WTC11 (cell line): ENCODE measurements around the gene COL5A2.

Experiments
- ATF1 ChIP-seq: sonication (generic); formaldehyde crosslinking; IDR thresholded peaks from 2 replicates; pipeline ENCODE4 v1.8.1; 2023; ENCODE audit warnings: mild to moderate bottlenecking, moderate library complexity, missing genetic modification reagents
- ATF2 ChIP-seq: sonication (generic); formaldehyde crosslinking; IDR thresholded peaks from 2 replicates; pipeline ENCODE4 v1.8.1; 2022; ENCODE audit warnings: low read depth, missing genetic modification reagents, borderline replicate concordance
- ATF3 ChIP-seq: sonication (generic); formaldehyde crosslinking; conservative IDR thresholded peaks from 2 replicates; pipeline ENCODE4 v1.8.1; 2022; ENCODE audit warnings: mild to moderate bottlenecking, missing genetic modification reagents
- CBFB ChIP-seq: sonication (generic); formaldehyde crosslinking; IDR thresholded peaks from 2 replicates; pipeline ENCODE4 v1.8.1; 2022; ENCODE audit warnings: mild to moderate bottlenecking, low read depth, missing genetic modification reagents
- FOXK1 ChIP-seq: sonication (generic); formaldehyde crosslinking; IDR thresholded peaks from 2 replicates; pipeline ENCODE4 v1.8.0; 2022; ENCODE audit warnings: mild to moderate bottlenecking, moderate library complexity, missing genetic modification reagents
- JUN ChIP-seq: sonication (generic); formaldehyde crosslinking; IDR thresholded peaks from 2 replicates; pipeline ENCODE4 v1.8.0; 2023; ENCODE audit warnings: mild to moderate bottlenecking, missing genetic modification reagents
- NR1H2 ChIP-seq: sonication (generic); formaldehyde crosslinking; IDR thresholded peaks from 2 replicates; pipeline ENCODE4 v1.9.0; 2021; ENCODE audit warnings: mild to moderate bottlenecking, moderate library complexity, missing genetic modification reagents
- PRDM15 ChIP-seq: sonication (generic); formaldehyde crosslinking; IDR thresholded peaks from 2 replicates; pipeline ENCODE4 v1.8.0; 2022; ENCODE audit warnings: missing genetic modification reagents
- SMAD4 ChIP-seq: sonication (generic); formaldehyde crosslinking; IDR thresholded peaks from 2 replicates; pipeline ENCODE4 v1.8.0; 2022; ENCODE audit warnings: mild to moderate bottlenecking, missing genetic modification reagents
- TCF7 ChIP-seq: sonication (generic); formaldehyde crosslinking; IDR thresholded peaks from 2 replicates; pipeline ENCODE4 v1.8.0; 2022; ENCODE audit warnings: mild to moderate bottlenecking, low read depth, missing genetic modification reagents, moderate library complexity
- ZNF219 ChIP-seq: sonication (generic); formaldehyde crosslinking; IDR thresholded peaks from 2 replicates; pipeline ENCODE4 v1.8.0; 2023; ENCODE audit warnings: missing genetic modification reagents, mild to moderate bottlenecking, borderline replicate concordance
- TF ChIP-seq, protein P1 (sequence below): fragments of 200-600 bp; IDR thresholded peaks from 2 replicates; pipeline ENCODE4 v1.8.0; 2022; ENCODE audit warnings: antibody characterized with exemption
- TF ChIP-seq, protein P2 (sequence below): sonication (generic); formaldehyde crosslinking; IDR thresholded peaks from 2 replicates; pipeline ENCODE4 v1.8.1; 2023; ENCODE audit warnings: mild to moderate bottlenecking, missing genetic modification reagents, moderate library complexity
- TF ChIP-seq, protein P3 (sequence below): sonication (generic); formaldehyde crosslinking; IDR thresholded peaks from 2 replicates; pipeline ENCODE4 v1.8.0; 2023; ENCODE audit warnings: mild to moderate bottlenecking, missing genetic modification reagents

DNA sequence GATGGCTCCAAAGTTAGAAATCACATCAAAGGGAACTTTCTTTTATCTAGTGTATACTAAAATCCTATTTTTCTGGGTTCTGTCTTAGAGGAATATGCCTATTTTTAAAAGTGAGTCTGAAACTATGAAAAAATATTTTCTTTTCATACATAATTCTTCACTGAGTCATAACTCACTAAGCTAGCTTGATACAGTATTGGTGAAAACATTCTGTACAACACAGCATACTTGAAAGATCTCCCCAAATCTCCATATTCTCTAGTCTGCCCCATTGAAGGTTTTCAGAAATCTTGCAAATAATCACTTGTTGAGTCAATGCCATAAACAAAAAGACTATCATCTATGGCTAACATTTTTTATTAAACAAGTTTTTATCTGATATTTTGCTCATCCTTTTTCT, 160.9 kb downstream of the COL5A2 start:
- TF ChIP-seq, protein P1, sequence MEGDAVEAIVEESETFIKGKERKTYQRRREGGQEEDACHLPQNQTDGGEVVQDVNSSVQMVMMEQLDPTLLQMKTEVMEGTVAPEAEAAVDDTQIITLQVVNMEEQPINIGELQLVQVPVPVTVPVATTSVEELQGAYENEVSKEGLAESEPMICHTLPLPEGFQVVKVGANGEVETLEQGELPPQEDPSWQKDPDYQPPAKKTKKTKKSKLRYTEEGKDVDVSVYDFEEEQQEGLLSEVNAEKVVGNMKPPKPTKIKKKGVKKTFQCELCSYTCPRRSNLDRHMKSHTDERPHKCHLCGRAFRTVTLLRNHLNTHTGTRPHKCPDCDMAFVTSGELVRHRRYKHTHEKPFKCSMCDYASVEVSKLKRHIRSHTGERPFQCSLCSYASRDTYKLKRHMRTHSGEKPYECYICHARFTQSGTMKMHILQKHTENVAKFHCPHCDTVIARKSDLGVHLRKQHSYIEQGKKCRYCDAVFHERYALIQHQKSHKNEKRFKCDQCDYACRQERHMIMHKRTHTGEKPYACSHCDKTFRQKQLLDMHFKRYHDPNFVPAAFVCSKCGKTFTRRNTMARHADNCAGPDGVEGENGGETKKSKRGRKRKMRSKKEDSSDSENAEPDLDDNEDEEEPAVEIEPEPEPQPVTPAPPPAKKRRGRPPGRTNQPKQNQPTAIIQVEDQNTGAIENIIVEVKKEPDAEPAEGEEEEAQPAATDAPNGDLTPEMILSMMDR, result no peak
- TF ChIP-seq, protein P2, sequence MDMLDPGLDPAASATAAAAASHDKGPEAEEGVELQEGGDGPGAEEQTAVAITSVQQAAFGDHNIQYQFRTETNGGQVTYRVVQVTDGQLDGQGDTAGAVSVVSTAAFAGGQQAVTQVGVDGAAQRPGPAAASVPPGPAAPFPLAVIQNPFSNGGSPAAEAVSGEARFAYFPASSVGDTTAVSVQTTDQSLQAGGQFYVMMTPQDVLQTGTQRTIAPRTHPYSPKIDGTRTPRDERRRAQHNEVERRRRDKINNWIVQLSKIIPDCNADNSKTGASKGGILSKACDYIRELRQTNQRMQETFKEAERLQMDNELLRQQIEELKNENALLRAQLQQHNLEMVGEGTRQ (CRISPR knock-in tag), result no peak
- no peak for TF ChIP-seq FOXK1
- no peak for TF ChIP-seq ATF3 (CRISPR knock-in tag)
- no peak for TF ChIP-seq TCF7 (CRISPR knock-in tag)
- TF ChIP-seq ZNF219, result no peak
- no peak for TF ChIP-seq SMAD4
- TF ChIP-seq ATF1 (CRISPR knock-in tag), result no peak
- no peak for TF ChIP-seq CBFB (CRISPR knock-in tag)
- no peak for TF ChIP-seq NR1H2 (CRISPR knock-in tag)
- TF ChIP-seq JUN (CRISPR knock-in tag), result no peak
- no peak for TF ChIP-seq ATF2
- no peak for TF ChIP-seq PRDM15 (CRISPR knock-in tag)
- TF ChIP-seq, protein P3, sequence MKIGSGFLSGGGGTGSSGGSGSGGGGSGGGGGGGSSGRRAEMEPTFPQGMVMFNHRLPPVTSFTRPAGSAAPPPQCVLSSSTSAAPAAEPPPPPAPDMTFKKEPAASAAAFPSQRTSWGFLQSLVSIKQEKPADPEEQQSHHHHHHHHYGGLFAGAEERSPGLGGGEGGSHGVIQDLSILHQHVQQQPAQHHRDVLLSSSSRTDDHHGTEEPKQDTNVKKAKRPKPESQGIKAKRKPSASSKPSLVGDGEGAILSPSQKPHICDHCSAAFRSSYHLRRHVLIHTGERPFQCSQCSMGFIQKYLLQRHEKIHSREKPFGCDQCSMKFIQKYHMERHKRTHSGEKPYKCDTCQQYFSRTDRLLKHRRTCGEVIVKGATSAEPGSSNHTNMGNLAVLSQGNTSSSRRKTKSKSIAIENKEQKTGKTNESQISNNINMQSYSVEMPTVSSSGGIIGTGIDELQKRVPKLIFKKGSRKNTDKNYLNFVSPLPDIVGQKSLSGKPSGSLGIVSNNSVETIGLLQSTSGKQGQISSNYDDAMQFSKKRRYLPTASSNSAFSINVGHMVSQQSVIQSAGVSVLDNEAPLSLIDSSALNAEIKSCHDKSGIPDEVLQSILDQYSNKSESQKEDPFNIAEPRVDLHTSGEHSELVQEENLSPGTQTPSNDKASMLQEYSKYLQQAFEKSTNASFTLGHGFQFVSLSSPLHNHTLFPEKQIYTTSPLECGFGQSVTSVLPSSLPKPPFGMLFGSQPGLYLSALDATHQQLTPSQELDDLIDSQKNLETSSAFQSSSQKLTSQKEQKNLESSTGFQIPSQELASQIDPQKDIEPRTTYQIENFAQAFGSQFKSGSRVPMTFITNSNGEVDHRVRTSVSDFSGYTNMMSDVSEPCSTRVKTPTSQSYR (CRISPR knock-in tag), result no peak
